Mucosa of gallbladder (tissue), 1 donor: ENCODE data around the gene CLCN1. TPM values are rescaled to one million over a fixed set of nuclear protein-coding genes. Genes with fewer than 3 reads are reported as not detected.

Experiments
- DNase-seq: peaks from one replicate; pipeline ENCODE4 v3.0.0-alpha.2; 2020; ENCODE audit warnings: low spot score
- total RNA-seq: library from RNA; stranded (reverse); gene quantifications from one replicate; pipeline ENCODE4 v1.2.1, GENCODE V29; 2021
- donor health status: DM: no; HTN: no; CAD: no.

The CLCN1 gene
- total RNA-seq, 1 donor from 2014 or later = 1.2 TPM

GRCh38 chr7:143331179-143331801 is 15.4 kb downstream of the CLCN1 start:
- DNase-seq = peak; percentile 72

GRCh38 chr7:143334244-143334643 is 18.3 kb downstream of the CLCN1 start:
- no peak for DNase-seq

DNA sequence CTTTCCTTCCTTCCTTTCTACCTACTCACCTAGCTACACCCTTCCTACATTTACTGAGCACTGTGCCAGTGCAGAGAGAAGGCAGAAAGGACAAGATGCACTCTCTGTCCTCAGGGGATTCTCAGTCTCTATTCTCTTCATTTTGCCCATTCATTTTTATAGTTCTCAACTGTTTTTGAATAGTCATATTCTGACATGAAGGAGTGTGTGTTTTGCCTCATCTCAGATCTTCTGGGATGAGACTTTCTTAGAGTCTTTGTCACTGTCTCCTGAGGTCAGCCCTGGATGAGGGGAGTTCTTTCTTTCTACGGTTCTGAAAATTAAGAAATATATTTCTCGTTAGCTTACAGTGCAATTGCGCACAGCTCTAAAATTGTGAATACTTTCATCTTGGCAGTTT is 21.3 kb downstream of the CLCN1 start:
- DNase-seq = no peak

GRCh38 chr7:143341842-143342241 is 25.9 kb downstream of the CLCN1 start:
- no peak for DNase-seq

DNA sequence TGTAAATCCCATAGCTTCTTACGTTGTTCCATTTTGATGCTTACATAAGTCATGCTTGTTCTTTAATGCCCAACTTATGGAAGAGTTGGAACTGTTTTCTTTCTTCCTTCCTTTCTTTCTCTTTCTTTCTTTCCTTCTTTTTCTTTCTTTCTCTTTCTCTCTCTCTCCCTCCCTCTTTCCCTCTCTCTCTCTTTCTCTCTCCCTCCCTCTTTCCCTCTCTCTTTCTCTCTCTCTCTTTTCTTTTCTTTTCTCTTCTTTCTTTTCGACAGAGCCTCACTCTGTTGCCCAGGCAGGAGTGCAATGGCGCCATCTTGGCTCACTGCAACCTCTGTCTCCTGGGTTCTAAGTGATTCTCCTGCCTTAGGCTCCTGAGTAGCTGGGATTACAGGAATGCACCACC is 27.7 kb downstream of the CLCN1 start:
- DNase-seq = no peak

- DNase-seq = peak; percentile 67
These were observed 29.6 kb downstream of the CLCN1 start for GRCh38 chr7:143345428-143345900.

DNA sequence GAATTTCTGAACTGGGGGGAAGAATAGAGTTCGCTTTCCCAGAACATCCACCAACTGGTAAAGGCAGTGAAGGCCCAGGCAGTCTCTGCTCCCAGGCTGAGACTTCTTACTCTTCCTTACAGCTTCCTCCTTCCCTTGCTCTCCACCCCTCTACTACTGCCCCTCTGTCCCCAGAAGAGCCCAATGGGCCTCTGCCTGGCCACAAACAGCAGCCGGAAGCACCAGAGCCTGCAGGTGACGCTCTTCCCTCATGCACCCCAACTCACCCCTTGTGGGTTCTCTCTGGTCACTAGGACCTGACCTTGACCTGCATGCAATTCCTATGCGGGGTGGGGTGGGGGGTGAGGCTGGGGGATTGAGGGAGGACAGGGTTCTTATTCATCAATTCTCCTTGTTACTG is 30.1 kb downstream of the CLCN1 start:
- no peak for DNase-seq

DNA sequence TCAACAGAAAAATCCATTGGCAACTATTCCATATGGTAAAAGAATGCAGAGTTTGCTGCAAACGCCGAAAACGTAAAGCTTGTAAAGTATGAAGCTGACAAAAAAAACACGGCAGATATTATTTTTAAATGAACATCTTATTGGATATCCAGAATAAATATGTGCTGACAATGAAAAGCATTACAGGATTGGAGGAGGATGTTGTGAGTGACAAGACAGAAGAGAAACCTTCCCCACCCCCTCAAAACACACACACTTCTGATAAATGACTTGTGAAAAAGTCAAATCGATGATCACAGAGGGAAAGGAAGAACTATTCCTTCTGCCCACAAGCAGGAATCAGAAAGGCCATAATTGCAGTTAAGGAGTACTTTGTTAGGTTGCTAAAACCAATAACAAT is 32.0 kb downstream of the CLCN1 start:
- no peak for DNase-seq

DNA sequence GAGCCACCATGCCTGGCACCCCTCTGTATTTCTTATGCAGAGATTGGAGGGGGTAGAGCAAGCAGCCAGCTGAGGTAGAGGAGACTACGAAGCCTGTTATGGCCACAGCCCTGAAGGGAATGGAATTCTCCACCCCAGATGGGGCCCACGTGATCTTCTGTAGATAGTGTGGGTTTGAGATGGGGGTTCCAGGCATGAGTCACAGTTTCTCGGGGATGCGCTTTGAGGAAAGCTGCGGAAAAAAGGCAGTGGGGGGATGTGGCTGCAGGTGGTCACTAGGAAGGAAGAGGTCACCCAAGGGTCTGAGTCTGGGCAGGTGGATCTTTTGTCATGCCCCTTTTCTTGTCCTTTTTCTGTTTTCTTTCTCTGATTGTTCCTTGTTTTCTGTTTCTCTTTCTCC is 35.1 kb downstream of the CLCN1 start:
- no peak for DNase-seq

DNA sequence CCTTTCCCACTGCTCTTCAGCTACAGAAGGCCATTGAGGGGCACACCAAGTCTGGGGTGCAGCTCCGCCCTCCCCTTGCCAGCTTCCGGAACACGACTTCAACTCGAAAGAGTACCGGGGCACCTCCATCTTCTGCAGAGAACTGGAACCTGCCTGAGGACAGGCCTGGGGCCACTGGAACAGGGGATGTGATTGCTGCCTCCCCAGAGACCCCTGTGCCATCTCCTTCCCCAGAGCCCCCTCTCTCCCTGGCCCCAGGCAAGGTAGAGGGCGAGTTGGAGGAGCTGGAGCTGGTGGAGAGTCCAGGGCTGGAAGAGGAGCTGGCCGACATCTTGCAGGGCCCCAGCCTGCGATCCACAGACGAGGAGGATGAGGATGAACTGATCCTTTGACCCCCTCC is 35.7 kb downstream of the CLCN1 start:
- no peak for DNase-seq

DNA sequence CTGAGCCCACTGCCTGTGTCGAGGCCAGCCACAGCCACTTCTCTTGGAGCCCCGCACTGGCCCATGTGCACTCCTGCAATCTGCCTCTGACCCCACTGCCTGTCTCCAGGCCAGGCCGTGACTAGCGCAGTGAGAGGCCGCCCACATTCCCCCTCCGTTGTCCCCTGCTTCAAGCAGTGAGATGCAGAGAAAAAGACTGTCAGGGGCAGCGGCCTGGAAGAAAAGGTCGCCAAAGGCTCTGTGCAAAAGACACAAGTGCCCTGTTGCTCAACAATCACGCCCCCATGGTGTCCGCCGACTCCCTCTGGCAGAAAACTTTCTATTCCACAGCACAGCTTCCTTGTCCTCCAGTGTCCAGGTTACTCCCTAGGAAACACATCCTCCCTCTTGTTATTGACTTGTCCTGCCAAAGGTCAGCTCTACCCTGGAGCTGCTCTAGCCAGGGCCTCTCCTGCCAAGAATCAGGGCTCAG is 36.7 kb downstream of the CLCN1 start:
- DNase-seq = no peak

GRCh38 chr7:143354376-143354775 is 38.5 kb downstream of the CLCN1 start:
- DNase-seq = no peak

GRCh38 chr7:143354965-143355364 is 39.1 kb downstream of the CLCN1 start:
- DNase-seq = no peak

DNA sequence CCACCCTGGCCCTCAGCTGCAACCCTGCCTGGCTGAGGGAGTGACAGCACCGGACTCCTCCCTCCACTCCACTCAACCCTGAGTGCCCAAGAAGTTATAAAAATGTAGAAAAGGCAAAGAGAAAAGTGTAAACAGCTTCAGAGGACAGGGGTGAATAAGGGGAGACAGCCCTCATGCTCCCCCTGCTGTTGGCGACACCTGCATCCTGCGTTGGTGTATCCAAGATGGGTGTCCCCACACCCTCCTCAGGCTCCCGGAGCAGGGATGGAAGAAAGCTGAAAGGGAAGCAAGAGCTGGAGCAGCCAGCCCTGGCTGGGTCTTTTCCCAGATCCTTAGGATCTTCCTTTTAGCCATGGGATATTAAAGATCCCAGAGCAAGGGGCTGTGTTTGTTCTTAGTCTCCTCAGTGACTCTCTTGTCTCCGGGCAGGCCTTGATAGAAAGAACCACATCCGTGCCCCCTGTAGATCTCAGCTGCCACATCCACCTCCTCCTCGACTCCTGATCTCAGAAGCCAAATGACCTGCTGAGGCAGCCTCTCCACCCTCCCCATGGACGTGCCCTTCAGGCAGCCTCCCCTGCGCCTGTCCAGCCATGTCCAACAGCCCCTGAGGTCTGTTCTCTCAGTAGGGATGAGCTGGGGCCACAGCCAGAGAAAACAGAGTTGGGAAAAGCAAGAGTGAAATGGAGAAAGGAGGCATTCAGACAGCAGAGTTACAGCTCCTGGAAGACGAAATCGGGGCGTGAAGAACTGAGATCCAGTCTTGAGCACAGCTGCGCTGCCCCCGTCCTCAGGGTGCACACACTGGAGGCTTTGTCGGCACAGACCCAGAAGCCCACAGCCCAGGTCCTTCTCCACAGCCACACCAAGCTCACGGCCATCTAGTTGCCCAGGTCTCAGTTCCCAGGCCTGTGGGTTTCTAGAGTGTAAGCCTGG is 39.8 kb downstream of the CLCN1 start:
- no peak for DNase-seq

DNA sequence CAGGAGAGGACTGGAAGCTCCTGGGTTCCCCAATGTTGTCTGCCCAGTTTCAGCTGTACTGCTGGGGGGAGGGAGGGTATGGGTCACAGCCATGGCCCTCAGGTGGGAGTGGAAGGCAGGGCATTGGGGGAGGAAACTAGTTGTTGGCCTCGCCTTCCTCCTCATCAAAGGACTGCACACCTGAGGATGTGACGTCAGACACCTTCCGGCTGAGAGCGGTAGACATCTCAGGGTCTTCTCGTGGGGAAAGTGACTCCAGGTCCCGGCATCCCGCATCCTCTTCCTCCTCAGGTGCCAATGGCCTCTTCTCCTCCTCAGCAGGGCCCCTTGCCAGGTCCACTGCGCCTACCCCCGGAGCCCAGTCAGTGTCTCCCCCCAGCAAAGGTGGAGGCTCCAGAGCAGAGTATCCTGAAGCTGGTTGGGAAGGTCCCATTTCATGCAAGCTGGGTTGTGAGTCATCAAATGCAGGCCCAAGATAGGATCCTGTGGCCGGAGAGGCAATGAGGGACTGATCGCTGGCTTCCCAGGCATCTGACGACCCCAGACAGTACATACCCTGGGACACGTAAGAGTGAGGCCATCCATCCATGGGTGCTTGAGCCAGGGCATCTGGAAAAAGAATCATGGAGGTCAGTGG is 40.6 kb downstream of the CLCN1 start:
- no peak for DNase-seq

- DNase-seq = no peak
These were observed 42.7 kb downstream of the CLCN1 start for GRCh38 chr7:143358626-143359025.

DNA sequence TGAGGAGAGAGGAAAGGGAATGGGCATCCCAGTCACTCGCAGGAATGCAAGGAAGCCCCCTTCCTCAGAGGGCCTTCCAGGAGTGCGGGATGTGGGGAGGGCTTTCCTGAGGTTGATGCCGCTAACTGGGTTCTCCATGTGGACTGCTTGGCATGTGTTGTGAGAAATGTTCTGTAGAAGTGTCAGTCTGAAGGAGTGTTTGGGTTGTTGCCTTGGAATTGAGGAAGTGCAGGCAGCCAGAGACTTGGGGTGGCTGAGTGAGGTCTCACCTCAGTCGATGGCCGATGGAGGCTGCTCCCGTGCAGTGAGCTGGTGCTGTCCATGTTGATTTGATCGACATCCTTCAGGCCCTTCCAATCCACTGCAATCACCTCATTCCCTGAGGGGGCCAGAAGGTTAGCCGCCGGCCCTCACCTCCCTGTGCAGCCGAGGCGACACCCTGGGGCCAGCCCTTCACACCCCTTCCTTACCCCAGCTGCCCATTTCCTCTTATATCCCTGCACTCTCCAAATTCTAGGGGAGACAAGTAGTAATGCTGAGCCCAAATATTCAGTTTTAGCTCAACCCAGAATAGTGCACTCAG is 44.0 kb downstream of the CLCN1 start:
- DNase-seq = no peak

DNA sequence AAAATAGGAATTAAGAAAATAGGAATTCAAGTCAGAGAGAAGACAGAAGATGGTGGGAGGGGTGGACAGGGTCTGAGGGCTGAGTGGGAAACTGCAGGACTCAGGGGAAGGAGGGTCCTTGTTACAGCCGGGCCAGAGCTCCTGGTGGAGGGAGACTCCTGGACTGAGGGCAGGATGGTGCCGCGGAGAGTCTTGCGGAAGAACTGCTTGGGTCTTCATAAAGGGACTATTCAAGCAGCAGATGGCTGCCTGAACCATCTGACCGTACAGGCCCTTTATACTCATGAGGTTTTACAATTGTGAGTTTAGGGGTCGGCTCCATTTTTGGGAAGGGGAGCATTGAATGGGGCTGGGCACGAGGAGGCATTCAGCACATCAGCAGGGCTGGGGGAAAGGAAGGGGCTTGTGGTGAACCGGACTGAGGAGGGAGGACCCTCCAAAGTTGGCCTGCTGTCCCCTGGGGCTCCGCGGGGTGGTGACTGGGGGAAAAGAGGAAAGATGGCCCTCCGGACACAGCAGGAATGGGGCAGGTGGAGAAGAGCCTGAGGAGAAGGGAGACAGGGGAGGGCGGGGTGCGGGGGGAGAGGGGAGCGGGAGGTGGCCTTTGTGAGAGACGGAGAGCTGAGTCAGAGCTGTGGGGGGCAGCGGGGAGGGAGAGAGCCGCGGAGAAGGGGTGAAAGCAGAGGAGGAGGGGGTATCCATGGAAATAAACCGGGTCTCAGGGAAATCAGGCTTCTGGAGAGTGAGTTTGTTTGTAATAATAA is 45.1 kb downstream of the CLCN1 start:
- DNase-seq = no peak

DNA sequence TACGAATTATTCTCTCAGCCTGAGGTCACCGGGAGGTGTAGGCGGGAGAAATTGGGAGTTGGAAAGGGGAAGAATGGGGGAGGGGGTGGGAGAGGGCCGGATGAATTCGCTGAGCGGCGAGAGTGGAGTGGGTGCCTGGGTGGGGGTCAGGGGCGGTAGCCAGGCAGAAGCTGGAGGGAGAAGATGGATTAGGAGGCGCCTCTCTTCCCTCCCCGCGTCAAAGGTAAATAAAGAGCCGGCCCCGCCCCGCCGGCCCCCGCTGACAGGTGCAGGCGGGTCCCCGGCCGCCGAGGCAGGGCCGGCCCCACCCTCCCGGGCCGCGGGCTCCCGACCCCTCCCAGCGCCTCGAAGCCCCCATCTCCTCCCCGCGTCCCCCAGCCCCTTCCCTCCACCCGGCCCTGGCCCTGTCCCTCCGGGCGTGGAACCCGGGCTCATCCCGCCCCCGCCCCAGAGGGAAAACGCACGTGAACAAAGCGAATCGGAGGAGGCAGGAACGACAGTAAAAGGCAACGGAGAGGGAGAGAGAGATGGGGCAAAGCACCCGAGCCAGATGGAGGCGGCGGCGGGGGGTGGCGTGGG is 45.7 kb downstream of the CLCN1 start:
- DNase-seq = no peak

DNA sequence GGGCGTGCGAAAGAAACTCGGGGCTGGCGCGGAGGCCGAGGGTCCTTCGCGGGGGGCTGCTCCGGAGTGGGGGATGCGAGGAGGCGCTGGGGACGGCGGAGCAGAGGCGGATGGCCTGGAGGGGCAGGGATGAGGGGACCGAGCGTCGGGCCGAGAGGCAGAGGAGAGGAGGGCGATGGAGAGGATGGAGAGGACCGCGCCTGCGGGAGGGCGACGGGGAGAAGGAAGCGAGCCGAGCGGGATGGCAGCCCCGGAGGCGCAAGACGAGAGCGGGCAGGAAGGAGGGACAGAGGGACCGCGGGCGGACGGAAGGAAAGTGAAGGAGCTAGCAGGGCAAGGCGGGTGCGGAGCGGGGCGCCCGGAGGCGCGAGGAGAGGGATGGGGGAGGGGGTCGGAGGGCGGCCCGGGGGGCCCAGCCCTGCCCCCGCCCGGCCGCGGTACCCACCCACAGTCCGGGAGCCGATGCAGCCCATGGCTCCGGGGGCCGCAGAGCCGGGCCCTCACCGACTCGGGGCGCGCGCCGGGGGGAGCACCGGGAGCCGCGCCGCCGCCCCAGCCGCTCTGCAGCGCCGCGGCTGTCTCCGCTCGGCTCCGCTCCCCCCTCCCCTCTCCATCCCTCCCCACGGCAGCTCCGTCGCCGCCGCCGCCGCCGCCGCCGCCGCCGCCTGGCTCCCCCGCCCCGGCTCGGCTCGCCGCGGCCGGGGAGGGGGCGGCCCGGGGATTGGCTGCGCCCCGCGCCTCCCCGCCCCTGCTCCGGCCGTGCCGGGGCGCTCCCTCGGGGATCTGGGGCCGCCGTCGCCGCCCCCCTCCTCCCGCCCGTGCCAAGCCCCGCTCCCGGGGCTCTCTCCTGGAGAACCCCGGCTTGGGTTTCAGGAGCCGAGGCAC is 46.5 kb downstream of the CLCN1 start, which contains the start of gene FAM131B:
Gene FAM131B, minus strand, starts transcription at position 583 of the 885 bp plus-strand sequence. Its CDS starts 110 bp downstream, at position 473.
- no peak for DNase-seq
